Suprapubic skin (tissue), 4 donors: ENCODE data around the gene SOX6. TPM values are rescaled to one million over a fixed set of nuclear protein-coding genes. Genes with fewer than 3 reads are reported as not detected.

Experiments used
- DNase-seq, 2 donors: peaks; one replicate each; pipeline ENCODE4 v3.0.0-alpha.2; 2019; ENCODE audit warnings: low spot score in 2 of 2
- H3K27ac ChIP-seq: fragments of 200-600 bp; sonication (generic); one replicate; pipeline ENCODE4 v1.5.1; 2019
- H3K27me3 ChIP-seq: fragments of 200-600 bp; sonication (generic); one replicate; pipeline ENCODE4 v1.5.1; 2019
- H3K36me3 ChIP-seq: fragments of 200-600 bp; sonication (generic); one replicate; pipeline ENCODE4 v1.5.1; 2019
- H3K4me1 ChIP-seq: fragments of 200-600 bp; sonication (generic); one replicate; pipeline ENCODE4 v1.5.1; 2019
- H3K4me3 ChIP-seq: fragments of 200-600 bp; sonication (generic); one replicate; pipeline ENCODE4 v1.5.1; 2019; ENCODE audit warnings: mild to moderate bottlenecking
- H3K9me3 ChIP-seq: fragments of 200-600 bp; sonication (generic); one replicate; pipeline ENCODE4 v1.5.1; 2019
- EP300 ChIP-seq: sonication (generic); formaldehyde crosslinking; IDR thresholded peaks from one replicate; pipeline ENCODE4 v1.6.1; 2017; ENCODE audit warnings: antibody characterized with exemption
- POLR2A ChIP-seq, 2 donors: fragments of 450-650 bp; IDR thresholded peaks; one replicate each; pipeline ENCODE4 v1.6.1; 2017; ENCODE audit warnings: antibody characterized with exemption in 2 of 2, mild to moderate bottlenecking in 2 of 2, moderate library complexity in 2 of 2
- POLR2AphosphoS5 ChIP-seq, 3 donors: sonication (generic); formaldehyde crosslinking; IDR thresholded peaks; one replicate each; pipeline ENCODE4 v1.6.1; 2017; ENCODE audit warnings: antibody characterized with exemption in 3 of 3
- WGBS: methylation state at CpG from one replicate; pipeline ENCODE4 v1.1.5; 2018; 5-methylcytosine and 5-hydroxymethylcytosine counted together
- total RNA-seq, 4 donors: library from RNA; depleted of rRNA; stranded (reverse); fragments of >200 nt; gene quantifications; one replicate each; pipeline ENCODE4 v1.1.0, GENCODE V29; 2016
- TF ChIP-seq, protein P1 (sequence below), 2 donors: fragments of 200-600 bp in 1 of 2; fragments of 450-650 bp in 1 of 2; sonication (generic) in 1 of 2; IDR thresholded peaks; one replicate each; pipeline ENCODE4 v1.5.1; 2016 to 2019; ENCODE audit warnings: antibody characterized with exemption in 2 of 2, mild to moderate bottlenecking in 1 of 2, moderate library complexity in 1 of 2

SOX6 gene
- total RNA-seq, 4 donors from 2014 or later = 12.1 to 32.0 (median 23.8) TPM

GRCh38 chr11:16223558-16223957 is 132.8 kb downstream of the SOX6 start:
- TF ChIP-seq, protein P1, sequence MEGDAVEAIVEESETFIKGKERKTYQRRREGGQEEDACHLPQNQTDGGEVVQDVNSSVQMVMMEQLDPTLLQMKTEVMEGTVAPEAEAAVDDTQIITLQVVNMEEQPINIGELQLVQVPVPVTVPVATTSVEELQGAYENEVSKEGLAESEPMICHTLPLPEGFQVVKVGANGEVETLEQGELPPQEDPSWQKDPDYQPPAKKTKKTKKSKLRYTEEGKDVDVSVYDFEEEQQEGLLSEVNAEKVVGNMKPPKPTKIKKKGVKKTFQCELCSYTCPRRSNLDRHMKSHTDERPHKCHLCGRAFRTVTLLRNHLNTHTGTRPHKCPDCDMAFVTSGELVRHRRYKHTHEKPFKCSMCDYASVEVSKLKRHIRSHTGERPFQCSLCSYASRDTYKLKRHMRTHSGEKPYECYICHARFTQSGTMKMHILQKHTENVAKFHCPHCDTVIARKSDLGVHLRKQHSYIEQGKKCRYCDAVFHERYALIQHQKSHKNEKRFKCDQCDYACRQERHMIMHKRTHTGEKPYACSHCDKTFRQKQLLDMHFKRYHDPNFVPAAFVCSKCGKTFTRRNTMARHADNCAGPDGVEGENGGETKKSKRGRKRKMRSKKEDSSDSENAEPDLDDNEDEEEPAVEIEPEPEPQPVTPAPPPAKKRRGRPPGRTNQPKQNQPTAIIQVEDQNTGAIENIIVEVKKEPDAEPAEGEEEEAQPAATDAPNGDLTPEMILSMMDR (IDR thresholded peaks at IDR 0.05) = no peak
- TF ChIP-seq POLR2AphosphoS5 (IDR thresholded peaks at IDR 0.05) (no peak), EP300 (no peak), POLR2A (IDR thresholded peaks at IDR 0.05) (no peak)

DNA sequence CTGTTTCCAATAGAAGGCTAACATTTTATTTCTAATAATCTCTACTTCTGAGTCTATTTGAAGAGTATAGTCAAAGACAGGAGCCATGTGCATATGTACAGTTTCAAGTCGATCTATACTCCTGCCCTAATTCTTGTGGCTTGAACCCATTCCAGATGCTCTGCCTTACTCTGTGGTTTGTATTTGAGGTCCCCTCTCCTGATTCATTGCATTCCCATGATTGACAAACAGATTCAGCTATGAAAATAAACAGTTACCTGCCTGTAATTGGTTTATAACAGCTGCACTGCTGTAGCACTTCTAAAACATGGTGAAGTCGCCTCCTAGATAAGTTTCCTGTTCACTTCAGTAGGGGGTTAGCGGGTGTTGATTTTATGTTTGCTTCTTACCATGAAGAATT is 138.7 kb downstream of the SOX6 start:
- Histone ChIP-seq H3K9me3 (no peaks in the 10 kb centered on the region), H3K27me3 (no peaks in the 10 kb centered on the region), H3K36me3 (no peaks in the 10 kb centered on the region), H3K4me3 (no peak overlapping the region), H3K4me1 (no peaks in the 10 kb centered on the region), H3K27ac (no peak overlapping the region)
- 78% methylated on average over 3 of the region's 3 CpGs for WGBS
- no peak for TF ChIP-seq EP300
- no peak for DNase-seq

More at GRCh38 chr11:16223558-16223957, 132.8 kb downstream of the SOX6 start:
- no peak overlapping the region for H3K4me3 ChIP-seq
- no peaks in the 10 kb centered on the region for H3K9me3 ChIP-seq
- no peak for DNase-seq
- 69% methylated on average over 1 of the region's 1 CpG for WGBS
- no peaks in the 10 kb centered on the region for H3K27me3 ChIP-seq
- no peaks in the 10 kb centered on the region for H3K36me3 ChIP-seq
- H3K27ac ChIP-seq = no peak overlapping the region
- no peaks in the 10 kb centered on the region for H3K4me1 ChIP-seq

DNA sequence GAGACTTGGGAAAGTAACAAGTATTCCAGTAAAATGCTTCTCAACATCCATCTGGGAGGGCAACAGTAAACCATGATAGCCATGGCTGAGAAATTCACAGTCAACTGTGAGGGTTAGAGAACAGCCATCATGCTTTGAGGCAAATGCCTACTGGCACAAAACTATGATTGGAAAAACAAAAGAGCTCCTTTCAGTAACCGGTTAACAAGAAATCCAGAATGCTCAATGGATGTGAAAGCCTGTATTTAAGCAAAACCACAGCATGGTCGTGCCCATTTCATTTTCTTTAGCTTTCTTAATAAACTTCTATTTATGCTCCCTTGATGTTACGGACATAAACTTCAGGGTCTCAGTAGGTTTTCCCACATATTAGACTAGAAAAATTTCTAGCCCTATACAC is 139.5 kb downstream of the SOX6 start:
- WGBS = 86% methylated on average over 3 of the region's 3 CpGs
- no peaks in the 10 kb centered on the region for H3K36me3 ChIP-seq
- H3K9me3 ChIP-seq = no peaks in the 10 kb centered on the region
- TF ChIP-seq POLR2AphosphoS5 (IDR thresholded peaks at IDR 0.05) (no peak), EP300 (no peak)
- no peaks in the 10 kb centered on the region for H3K4me1 ChIP-seq
- H3K27me3 ChIP-seq = no peaks in the 10 kb centered on the region
- no peak overlapping the region for H3K27ac ChIP-seq
- no peak for DNase-seq
- H3K4me3 ChIP-seq = no peak overlapping the region

DNA sequence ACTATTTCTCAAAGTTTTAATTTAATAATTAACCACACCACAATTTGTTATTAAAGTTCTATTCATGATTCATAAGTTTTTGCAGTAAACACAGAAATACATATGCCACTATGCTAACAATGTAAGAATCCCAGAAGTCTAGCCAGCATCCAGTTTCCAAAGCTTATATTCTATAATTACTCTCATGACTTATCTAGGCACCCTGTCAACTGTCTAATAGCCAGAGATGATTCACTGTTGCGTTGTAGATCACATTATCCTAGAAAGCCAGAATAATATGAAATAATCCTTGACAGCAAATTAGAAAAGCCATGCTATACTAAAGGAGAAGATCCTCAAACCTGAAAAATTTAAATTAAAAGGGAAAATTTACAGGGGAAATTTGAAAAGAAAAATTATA is 141.0 kb downstream of the SOX6 start:
- no peak for DNase-seq
- Histone ChIP-seq H3K9me3 (no peaks in the 10 kb centered on the region), H3K36me3 (no peaks in the 10 kb centered on the region), H3K27ac (no peak overlapping the region), H3K4me1 (no peaks in the 10 kb centered on the region), H3K27me3 (no peaks in the 10 kb centered on the region), H3K4me3 (no peak overlapping the region)
- WGBS = 57% methylated on average over 1 of the region's 1 CpG
- TF ChIP-seq POLR2AphosphoS5 (IDR thresholded peaks at IDR 0.05) = no peak
- no peak for TF ChIP-seq POLR2A (IDR thresholded peaks at IDR 0.05)
- TF ChIP-seq EP300 = no peak
- TF ChIP-seq, protein P1 (IDR thresholded peaks at IDR 0.05) = no peak

GRCh38 chr11:16211407-16211806 is 144.9 kb downstream of the SOX6 start:
- DNase-seq = no peak
- H3K27me3 ChIP-seq = no peaks in the 10 kb centered on the region
- TF ChIP-seq, protein P1 (IDR thresholded peaks at IDR 0.05) = no peak
- TF ChIP-seq POLR2AphosphoS5 (IDR thresholded peaks at IDR 0.05) (no peak), POLR2A (IDR thresholded peaks at IDR 0.05) (no peak), EP300 (no peak)
- H3K36me3 ChIP-seq = no peaks in the 10 kb centered on the region
- no peaks in the 10 kb centered on the region for H3K4me1 ChIP-seq
- H3K4me3 ChIP-seq = no peak overlapping the region
- no peaks in the 10 kb centered on the region for H3K9me3 ChIP-seq
- H3K27ac ChIP-seq = no peak overlapping the region

- Histone ChIP-seq H3K27me3 (no peaks in the 10 kb centered on the region), H3K9me3 (no peaks in the 10 kb centered on the region), H3K36me3 (no peaks in the 10 kb centered on the region), H3K4me3 (no peak overlapping the region), H3K27ac (no peak overlapping the region), H3K4me1 (no peaks in the 10 kb centered on the region)
- no peak for DNase-seq
- WGBS = 82% methylated on average over 3 of the region's 3 CpGs
- no peak for TF ChIP-seq POLR2A (IDR thresholded peaks at IDR 0.05)
- TF ChIP-seq EP300 = no peak
- TF ChIP-seq, protein P1 (IDR thresholded peaks at IDR 0.05) = no peak
- TF ChIP-seq POLR2AphosphoS5 (IDR thresholded peaks at IDR 0.05) = no peak
These were observed 152.1 kb downstream of the SOX6 start for GRCh38 chr11:16204261-16204660.
